Measurements from ENCODE around the gene EP400. TPM values are rescaled to one million over a fixed set of nuclear protein-coding genes. Genes with fewer than 3 reads are reported as not detected.

Gene EP400
- total and polyA plus RNA-seq, 4 donors: 11.4 to 47.8 (median 25.7) TPM

DNA sequence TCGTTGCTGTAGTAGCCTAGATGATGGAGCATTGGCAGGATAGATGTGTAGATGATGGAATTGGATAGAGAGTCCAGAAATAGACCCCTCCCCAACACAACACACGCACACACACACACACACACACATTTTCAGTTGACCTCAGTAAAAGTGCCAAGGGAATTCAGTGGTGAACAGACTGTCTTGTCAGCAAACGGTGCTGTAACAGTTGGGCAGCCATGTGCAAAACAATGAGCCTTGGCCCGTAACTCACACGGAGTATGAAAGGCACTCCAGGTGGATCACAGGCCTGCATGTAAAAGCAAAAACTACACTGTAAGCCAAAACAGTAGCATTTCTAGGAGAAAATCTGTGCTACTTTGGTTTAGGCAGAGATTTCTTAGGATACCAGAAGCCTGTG is 106.6 kb downstream of the EP400 start:
- ATAC-seq (ENCODE audit: insufficient read depth, low FRiP score) (no peak), DNase-seq (no peak)
- H3K4me1 ChIP-seq (ENCODE audit: control insufficient read depth in 5 of 5, insufficient read depth in 5 of 5, low read length in 5 of 5): no peaks in the 10 kb centered on the region
- peaks cover 0 to 2% (median 0%) of the 10 kb centered on the region in 4 donors for H3K9me3 ChIP-seq (ENCODE audit: control insufficient read depth in 4 of 4, insufficient read depth in 3 of 4, low read length in 3 of 4)
- peaks cover 26 to 57% (median 28%) of the 10 kb centered on the region in 4 donors for H3K36me3 ChIP-seq (ENCODE audit: control insufficient read depth in 4 of 4, insufficient read depth in 4 of 4, low read length in 4 of 4)
- no peak for TF ChIP-seq CTCF (IDR thresholded peaks at IDR 0.05; ENCODE audit: control extremely low read depth, extremely low read depth)
- no peak overlapping the region for H3K27ac ChIP-seq (ENCODE audit: low read depth in 1 of 2, low read length in 1 of 2)
- H3K4me3 ChIP-seq: no peak overlapping the region
- no peaks in the 10 kb centered on the region for H3K27me3 ChIP-seq (ENCODE audit: control insufficient read depth in 3 of 3, insufficient read depth in 3 of 3, low read length in 2 of 3)
- WGBS, 2 donors: 96 to 97% methylated on average over 5 of the region's 5 CpGs
- H3K9ac ChIP-seq (ENCODE audit: insufficient read depth in 1 of 2, low read length in 2 of 2): no peak overlapping the region

DNA sequence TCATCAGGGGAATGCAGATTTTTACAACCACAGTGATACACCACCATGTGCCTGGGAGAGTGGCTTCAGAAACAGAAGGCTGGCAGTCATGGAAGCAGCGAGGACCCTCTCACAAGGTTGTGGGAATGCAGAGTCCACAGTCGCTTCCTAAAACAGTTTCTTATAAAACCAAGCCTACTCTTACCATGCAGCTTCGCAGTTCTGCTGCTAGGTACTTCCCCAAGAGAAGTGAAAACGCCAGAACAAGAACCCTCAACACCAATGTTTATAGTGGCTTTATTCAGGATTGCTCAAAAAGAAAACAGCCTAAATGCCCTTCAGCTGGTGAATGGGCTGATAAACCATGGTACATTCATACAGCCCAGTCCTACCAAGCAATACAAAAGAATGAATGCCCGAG is 107.2 kb downstream of the EP400 start:
- Histone ChIP-seq H3K36me3 (ENCODE audit: control insufficient read depth in 4 of 4, insufficient read depth in 4 of 4, low read length in 4 of 4) (peaks cover 26 to 60% (median 29%) of the 10 kb centered on the region in 4 donors), H3K27ac (ENCODE audit: low read depth in 1 of 2, low read length in 1 of 2) (no peak overlapping the region), H3K4me3 (no peak overlapping the region), H3K4me1 (ENCODE audit: control insufficient read depth in 5 of 5, insufficient read depth in 5 of 5, low read length in 5 of 5) (no peaks in the 10 kb centered on the region), H3K27me3 (ENCODE audit: control insufficient read depth in 3 of 3, insufficient read depth in 3 of 3, low read length in 2 of 3) (no peaks in the 10 kb centered on the region), H3K9me3 (ENCODE audit: control insufficient read depth in 4 of 4, insufficient read depth in 3 of 4, low read length in 3 of 4) (peaks cover 0 to 2% (median 0%) of the 10 kb centered on the region in 4 donors), H3K9ac (ENCODE audit: insufficient read depth in 1 of 2, low read length in 2 of 2) (no peak overlapping the region)
- no peak for DNase-seq
- 83 to 90% methylated on average over 5 of the region's 5 CpGs for WGBS, 2 donors
- no peak for ATAC-seq (ENCODE audit: insufficient read depth, low FRiP score)
- no peak for TF ChIP-seq CTCF (IDR thresholded peaks at IDR 0.05; ENCODE audit: control extremely low read depth, extremely low read depth)

DNA sequence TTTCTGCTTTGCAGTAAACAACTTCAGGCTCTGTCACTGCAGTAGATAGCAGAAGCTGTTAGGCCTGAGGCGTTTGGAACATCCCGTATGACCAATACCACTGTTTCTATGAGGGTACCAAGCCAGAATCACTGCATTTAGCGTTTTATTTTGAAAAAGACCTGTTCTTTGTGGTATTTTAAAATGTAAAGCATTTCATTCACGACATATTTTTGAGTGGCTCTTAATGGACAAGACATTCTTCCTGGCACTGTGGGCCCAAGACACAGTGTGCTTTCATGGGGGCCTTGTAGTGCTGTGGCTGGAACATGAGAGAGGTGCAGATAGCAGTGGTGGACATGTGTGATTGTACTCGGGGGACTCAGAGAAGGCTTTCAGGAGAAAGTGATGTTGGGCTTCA is 107.9 kb downstream of the EP400 start:
- Histone ChIP-seq H3K9me3 (ENCODE audit: control insufficient read depth in 4 of 4, insufficient read depth in 3 of 4, low read length in 3 of 4) (peaks cover 0 to 2% (median 0%) of the 10 kb centered on the region in 4 donors), H3K9ac (ENCODE audit: insufficient read depth in 1 of 2, low read length in 2 of 2) (no peak overlapping the region), H3K4me3 (no peak overlapping the region), H3K36me3 (ENCODE audit: control insufficient read depth in 4 of 4, insufficient read depth in 4 of 4, low read length in 4 of 4) (peaks cover 25 to 60% (median 29%) of the 10 kb centered on the region in 4 donors), H3K4me1 (ENCODE audit: control insufficient read depth in 5 of 5, insufficient read depth in 5 of 5, low read length in 5 of 5) (no peaks in the 10 kb centered on the region), H3K27me3 (ENCODE audit: control insufficient read depth in 3 of 3, insufficient read depth in 3 of 3, low read length in 2 of 3) (no peaks in the 10 kb centered on the region), H3K27ac (ENCODE audit: low read depth in 1 of 2, low read length in 1 of 2) (no peak overlapping the region)
- TF ChIP-seq CTCF (IDR thresholded peaks at IDR 0.05; ENCODE audit: control extremely low read depth, extremely low read depth): no peak
- ATAC-seq (ENCODE audit: insufficient read depth, low FRiP score) (no peak), DNase-seq (no peak)
- WGBS, 2 donors: 90 to 93% methylated on average over 5 of the region's 5 CpGs

GRCh38 chr12:132061197-132061596 is 111.5 kb downstream of the EP400 start:
- ATAC-seq (ENCODE audit: insufficient read depth, low FRiP score) (no peak), DNase-seq (no peak)
- H3K4me3 ChIP-seq: no peak overlapping the region
- no peak overlapping the region for H3K9ac ChIP-seq (ENCODE audit: insufficient read depth in 1 of 2, low read length in 2 of 2)
- H3K27ac ChIP-seq (ENCODE audit: low read depth in 1 of 2, low read length in 1 of 2): no peak overlapping the region
- H3K4me1 ChIP-seq (ENCODE audit: control insufficient read depth in 5 of 5, insufficient read depth in 5 of 5, low read length in 5 of 5): no peaks in the 10 kb centered on the region
- H3K9me3 ChIP-seq (ENCODE audit: control insufficient read depth in 4 of 4, insufficient read depth in 3 of 4, low read length in 3 of 4): no peaks in the 10 kb centered on the region
- H3K27me3 ChIP-seq (ENCODE audit: control insufficient read depth in 3 of 3, insufficient read depth in 3 of 3, low read length in 2 of 3): no peaks in the 10 kb centered on the region
- no peak for TF ChIP-seq CTCF (IDR thresholded peaks at IDR 0.05; ENCODE audit: control extremely low read depth, extremely low read depth)
- H3K36me3 ChIP-seq (ENCODE audit: control insufficient read depth in 4 of 4, insufficient read depth in 4 of 4, low read length in 4 of 4): peaks cover 16 to 57% (median 23%) of the 10 kb centered on the region in 4 donors
- 92 to 93% methylated on average over 7 of the region's 7 CpGs for WGBS, 2 donors
